ENCODE measurements around the gene TRIM41.

The TRIM41 gene

GRCh38 chr5:181193656-181194055 is 29.4 kb upstream of the TRIM41 start:
- WGBS = 97% methylated on average over 2 of the region's 2 CpGs
- Histone ChIP-seq H3K36me3 (ENCODE audit: control insufficient read depth in 1 of 2, insufficient read depth in 2 of 2, low read depth in 1 of 2, low read length in 2 of 2) (peaks cover 0 to 13% of the 10 kb centered on the region in 2 experiments), H3K79me1 (replicated peaks; ENCODE audit: low read length, poor library complexity, severe bottlenecking) (peaks cover 5% of the 10 kb centered on the region), H2BK15ac (ENCODE audit: low read depth, poor library complexity, severe bottlenecking) (no peak overlapping the region), H3K18ac (ENCODE audit: low read depth in 1 of 2, low read length in 2 of 2) (no peak overlapping the region), H3K14ac (ENCODE audit: low read length in 2 of 2) (no peak overlapping the region), H3K27ac (ENCODE audit: low read length, poor library complexity, severe bottlenecking) (no peak overlapping the region), H3K4me1 (ENCODE audit: control insufficient read depth, insufficient read depth, low read depth, low read length) (peaks cover 35% of the 10 kb centered on the region), H3K4me3 (ENCODE audit: insufficient read depth in 1 of 2, low read depth in 1 of 2, low read length in 2 of 2) (no peak overlapping the region), H2AFZ (ENCODE audit: low read depth, low read length) (no peak overlapping the region), H3K9ac (ENCODE audit: low read length) (no peak overlapping the region), H3K4me2 (ENCODE audit: low read length, poor library complexity, severe bottlenecking) (no peak overlapping the region), H4K8ac (ENCODE audit: low read length) (no peak overlapping the region), H3K9me3 (ENCODE audit: control insufficient read depth, low read length) (no peaks in the 10 kb centered on the region), H2BK5ac (ENCODE audit: low read depth, low read length, poor library complexity, severe bottlenecking) (no peak overlapping the region), H3K4ac (ENCODE audit: low read depth in 1 of 2, low read length in 2 of 2) (no peak overlapping the region), H2AK5ac (ENCODE audit: low read length, severe bottlenecking) (no peak overlapping the region), H3K23ac (ENCODE audit: low read length in 2 of 2) (peak overlapping the region in 1 of 2 experiments; percentile 14), H2BK12ac (ENCODE audit: low read length in 2 of 2) (no peak overlapping the region), H4K91ac (ENCODE audit: low read length) (no peak overlapping the region), H2BK120ac (ENCODE audit: low read depth, low read length) (no peak overlapping the region), H3K27me3 (ENCODE audit: control insufficient read depth in 1 of 2, insufficient read depth in 1 of 2, low read length in 2 of 2) (peaks cover 5% of the 10 kb centered on the region in 2 experiments)
- no peak for DNase-seq

GRCh38 chr5:181194489-181195248 is 28.4 kb upstream of the TRIM41 start:
- Histone ChIP-seq H4K91ac (ENCODE audit: low read length) (no peak overlapping the region), H3K9ac (ENCODE audit: low read length) (no peak overlapping the region), H3K36me3 (ENCODE audit: control insufficient read depth in 1 of 2, insufficient read depth in 2 of 2, low read depth in 1 of 2, low read length in 2 of 2) (peaks cover 0 to 13% of the 10 kb centered on the region in 2 experiments), H2AK5ac (ENCODE audit: low read length, severe bottlenecking) (no peak overlapping the region), H3K4me2 (ENCODE audit: low read length, poor library complexity, severe bottlenecking) (no peak overlapping the region), H3K4me3 (ENCODE audit: insufficient read depth in 1 of 2, low read depth in 1 of 2, low read length in 2 of 2) (no peak overlapping the region), H3K23ac (ENCODE audit: low read length in 2 of 2) (no peak overlapping the region), H4K8ac (ENCODE audit: low read length) (no peak overlapping the region), H3K18ac (ENCODE audit: low read depth in 1 of 2, low read length in 2 of 2) (no peak overlapping the region), H3K79me1 (replicated peaks; ENCODE audit: low read length, poor library complexity, severe bottlenecking) (peaks cover 5% of the 10 kb centered on the region), H2BK12ac (ENCODE audit: low read length in 2 of 2) (no peak overlapping the region), H3K4ac (ENCODE audit: low read depth in 1 of 2, low read length in 2 of 2) (no peak overlapping the region), H2AFZ (ENCODE audit: low read depth, low read length) (no peak overlapping the region), H3K27ac (ENCODE audit: low read length, poor library complexity, severe bottlenecking) (no peak overlapping the region), H2BK120ac (ENCODE audit: low read depth, low read length) (no peak overlapping the region), H2BK15ac (ENCODE audit: low read depth, poor library complexity, severe bottlenecking) (no peak overlapping the region), H3K4me1 (ENCODE audit: control insufficient read depth, insufficient read depth, low read depth, low read length) (peaks cover 41% of the 10 kb centered on the region), H2BK5ac (ENCODE audit: low read depth, low read length, poor library complexity, severe bottlenecking) (no peak overlapping the region), H3K27me3 (ENCODE audit: control insufficient read depth in 1 of 2, insufficient read depth in 1 of 2, low read length in 2 of 2) (peaks cover 8 to 12% of the 10 kb centered on the region in 2 experiments), H3K14ac (ENCODE audit: low read length in 2 of 2) (no peak overlapping the region), H3K9me3 (ENCODE audit: control insufficient read depth, low read length) (no peaks in the 10 kb centered on the region)
- DNase-seq = no peak
- 76% methylated on average over 21 of the region's 21 CpGs for WGBS

GRCh38 chr5:181195249-181195761 is 27.8 kb upstream of the TRIM41 start:
- DNase-seq = no peak
- Histone ChIP-seq H3K36me3 (ENCODE audit: control insufficient read depth in 1 of 2, insufficient read depth in 2 of 2, low read depth in 1 of 2, low read length in 2 of 2) (peaks cover 0 to 13% of the 10 kb centered on the region in 2 experiments), H3K4ac (ENCODE audit: low read depth in 1 of 2, low read length in 2 of 2) (no peak overlapping the region), H4K8ac (ENCODE audit: low read length) (no peak overlapping the region), H3K4me1 (ENCODE audit: control insufficient read depth, insufficient read depth, low read depth, low read length) (peaks cover 35% of the 10 kb centered on the region), H3K18ac (ENCODE audit: low read depth in 1 of 2, low read length in 2 of 2) (no peak overlapping the region), H3K4me2 (ENCODE audit: low read length, poor library complexity, severe bottlenecking) (no peak overlapping the region), H3K9me3 (ENCODE audit: control insufficient read depth, low read length) (no peaks in the 10 kb centered on the region), H2AFZ (ENCODE audit: low read depth, low read length) (no peak overlapping the region), H4K91ac (ENCODE audit: low read length) (no peak overlapping the region), H3K14ac (ENCODE audit: low read length in 2 of 2) (no peak overlapping the region), H3K9ac (ENCODE audit: low read length) (no peak overlapping the region), H2BK5ac (ENCODE audit: low read depth, low read length, poor library complexity, severe bottlenecking) (no peak overlapping the region), H2BK12ac (ENCODE audit: low read length in 2 of 2) (no peak overlapping the region), H3K79me1 (replicated peaks; ENCODE audit: low read length, poor library complexity, severe bottlenecking) (peaks cover 5% of the 10 kb centered on the region), H3K4me3 (ENCODE audit: insufficient read depth in 1 of 2, low read depth in 1 of 2, low read length in 2 of 2) (no peak overlapping the region), H2BK120ac (ENCODE audit: low read depth, low read length) (no peak overlapping the region), H3K27me3 (ENCODE audit: control insufficient read depth in 1 of 2, insufficient read depth in 1 of 2, low read length in 2 of 2) (peaks cover 12 to 14% of the 10 kb centered on the region in 2 experiments), H2AK5ac (ENCODE audit: low read length, severe bottlenecking) (no peak overlapping the region), H3K27ac (ENCODE audit: low read length, poor library complexity, severe bottlenecking) (no peak overlapping the region), H2BK15ac (ENCODE audit: low read depth, poor library complexity, severe bottlenecking) (peak overlapping the region; percentile 2), H3K23ac (ENCODE audit: low read length in 2 of 2) (no peak overlapping the region)
- WGBS = 82% methylated on average over 40 of the region's 45 CpGs

GRCh38 chr5:181197326-181197951 is 25.6 kb upstream of the TRIM41 start:
- Histone ChIP-seq H3K79me1 (replicated peaks; ENCODE audit: low read length, poor library complexity, severe bottlenecking) (peaks cover 5% of the 10 kb centered on the region), H3K4ac (ENCODE audit: low read depth in 1 of 2, low read length in 2 of 2) (no peak overlapping the region), H3K18ac (ENCODE audit: low read depth in 1 of 2, low read length in 2 of 2) (no peak overlapping the region)

More at GRCh38 chr5:181197326-181197951, 25.6 kb upstream of the TRIM41 start:
- peaks cover 0 to 13% of the 10 kb centered on the region in 2 experiments for H3K36me3 ChIP-seq (ENCODE audit: control insufficient read depth in 1 of 2, insufficient read depth in 2 of 2, low read depth in 1 of 2, low read length in 2 of 2)
- no peak overlapping the region for H3K4me2 ChIP-seq (ENCODE audit: low read length, poor library complexity, severe bottlenecking)
- no peak overlapping the region for H2BK5ac ChIP-seq (ENCODE audit: low read depth, low read length, poor library complexity, severe bottlenecking)
- no peak overlapping the region for H2BK120ac ChIP-seq (ENCODE audit: low read depth, low read length)
- no peak overlapping the region for H2BK15ac ChIP-seq (ENCODE audit: low read depth, poor library complexity, severe bottlenecking)
- DNase-seq = no peak
- peaks cover 25% of the 10 kb centered on the region for H3K4me1 ChIP-seq (ENCODE audit: control insufficient read depth, insufficient read depth, low read depth, low read length)
- 70% methylated on average over 8 of the region's 8 CpGs for WGBS
- no peak overlapping the region for H2AK5ac ChIP-seq (ENCODE audit: low read length, severe bottlenecking)
- H3K9me3 ChIP-seq (ENCODE audit: control insufficient read depth, low read length) = no peaks in the 10 kb centered on the region
- no peak overlapping the region for H2AFZ ChIP-seq (ENCODE audit: low read depth, low read length)
- peaks cover 20 to 30% of the 10 kb centered on the region in 2 experiments for H3K27me3 ChIP-seq (ENCODE audit: control insufficient read depth in 1 of 2, insufficient read depth in 1 of 2, low read length in 2 of 2)
- no peak overlapping the region for H3K23ac ChIP-seq (ENCODE audit: low read length in 2 of 2)
- no peak overlapping the region for H3K14ac ChIP-seq (ENCODE audit: low read length in 2 of 2)
- H3K27ac ChIP-seq (ENCODE audit: low read length, poor library complexity, severe bottlenecking) = no peak overlapping the region
- no peak overlapping the region for H3K9ac ChIP-seq (ENCODE audit: low read length)
- H2BK12ac ChIP-seq (ENCODE audit: low read length in 2 of 2) = no peak overlapping the region
- no peak overlapping the region for H4K8ac ChIP-seq (ENCODE audit: low read length)
- no peak overlapping the region for H4K91ac ChIP-seq (ENCODE audit: low read length)
- no peak overlapping the region for H3K4me3 ChIP-seq (ENCODE audit: insufficient read depth in 1 of 2, low read depth in 1 of 2, low read length in 2 of 2)
